Pons (tissue), 1 donor: ENCODE data around the gene KATNB1.
"Not testable (repeated sequence)": the region's sequence is repeated elsewhere in the genome, so short reads cannot be mapped to it uniquely, and the experiment has no call there.

ENCODE experiments used
- DNase-seq: peaks from one replicate; pipeline ENCODE4 v3.0.0-alpha.2; 2016; ENCODE audit warnings: low spot score

KATNB1 gene

GRCh38 chr16:57773655-57774295 is 38.2 kb downstream of the KATNB1 start:
- no peak for DNase-seq

- no peak for DNase-seq
Observed at GRCh38 chr16:57774705-57775285, 39.2 kb downstream of the KATNB1 start.

GRCh38 chr16:57775661-57776469 is 40.3 kb downstream of the KATNB1 start:
- peak; percentile 61 for DNase-seq

GRCh38 chr16:57778658-57779057 is 43.1 kb downstream of the KATNB1 start:
- no peak for DNase-seq

- DNase-seq = not testable (repeated sequence)
Observed at GRCh38 chr16:57779836-57780235, 44.3 kb downstream of the KATNB1 start.

- no peak for DNase-seq
Observed at GRCh38 chr16:57781349-57781740, 45.8 kb downstream of the KATNB1 start.

GRCh38 chr16:57781741-57782606 is 46.4 kb downstream of the KATNB1 start:
- no peak for DNase-seq

- DNase-seq = not testable (repeated sequence)
Observed at GRCh38 chr16:57782607-57783055, 47.1 kb downstream of the KATNB1 start.

- DNase-seq = no peak
Observed at GRCh38 chr16:57783116-57783515, 47.5 kb downstream of the KATNB1 start.

GRCh38 chr16:57783883-57784282 is 48.3 kb downstream of the KATNB1 start:
- DNase-seq = no peak

- no peak for DNase-seq
Observed at GRCh38 chr16:57784334-57784733, 48.8 kb downstream of the KATNB1 start.

GRCh38 chr16:57785385-57785784 is 49.8 kb downstream of the KATNB1 start:
- no peak for DNase-seq

GRCh38 chr16:57785924-57786323 is 50.4 kb downstream of the KATNB1 start:
- no peak for DNase-seq

GRCh38 chr16:57786632-57787518 is 51.3 kb downstream of the KATNB1 start:
- peak; percentile 66 for DNase-seq

- DNase-seq = no peak
Observed at GRCh38 chr16:57787519-57787905, 51.9 kb downstream of the KATNB1 start.

GRCh38 chr16:57788252-57788841 is 52.8 kb downstream of the KATNB1 start:
- DNase-seq = no peak

- DNase-seq = no peak
Observed at GRCh38 chr16:57788951-57789350, 53.4 kb downstream of the KATNB1 start.

GRCh38 chr16:57791195-57791892 is 55.8 kb downstream of the KATNB1 start:
- DNase-seq = no peak

GRCh38 chr16:57791893-57792461 is 56.4 kb downstream of the KATNB1 start:
- DNase-seq = no peak
